NCI-H748 (cell line): ENCODE data around the gene ADAM23.

ENCODE experiments used
- DNase-seq: peaks from one replicate; lab custom pipeline; 2025; ENCODE audit not compliant: unreplicated experiment; lab: John Stamatoyannopoulos, UW

ADAM23 gene

DNA sequence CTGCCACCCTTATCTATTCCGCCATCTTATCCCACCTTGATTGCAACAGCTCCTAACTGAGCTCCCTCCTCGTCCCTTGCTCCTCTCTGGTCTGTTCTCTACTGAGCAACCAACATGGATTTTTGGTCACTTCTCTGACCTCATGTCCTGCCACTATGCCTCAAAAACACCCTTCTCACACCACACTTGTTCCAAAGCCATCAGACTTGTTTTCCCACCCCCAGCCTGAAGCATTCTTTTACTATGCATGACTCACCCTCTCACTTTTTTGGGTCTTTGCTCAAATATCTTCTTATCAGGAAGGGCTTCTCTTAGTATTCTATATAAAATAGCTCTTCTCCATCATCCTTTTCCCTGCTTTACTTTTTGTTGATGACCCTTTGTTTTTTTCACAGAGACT lies 196.3 kb downstream of the ADAM23 start:
- no peak for DNase-seq

- no peak for DNase-seq
Measured at GRCh38 chr2:206641226-206641625, 197.9 kb downstream of the ADAM23 start.

DNA sequence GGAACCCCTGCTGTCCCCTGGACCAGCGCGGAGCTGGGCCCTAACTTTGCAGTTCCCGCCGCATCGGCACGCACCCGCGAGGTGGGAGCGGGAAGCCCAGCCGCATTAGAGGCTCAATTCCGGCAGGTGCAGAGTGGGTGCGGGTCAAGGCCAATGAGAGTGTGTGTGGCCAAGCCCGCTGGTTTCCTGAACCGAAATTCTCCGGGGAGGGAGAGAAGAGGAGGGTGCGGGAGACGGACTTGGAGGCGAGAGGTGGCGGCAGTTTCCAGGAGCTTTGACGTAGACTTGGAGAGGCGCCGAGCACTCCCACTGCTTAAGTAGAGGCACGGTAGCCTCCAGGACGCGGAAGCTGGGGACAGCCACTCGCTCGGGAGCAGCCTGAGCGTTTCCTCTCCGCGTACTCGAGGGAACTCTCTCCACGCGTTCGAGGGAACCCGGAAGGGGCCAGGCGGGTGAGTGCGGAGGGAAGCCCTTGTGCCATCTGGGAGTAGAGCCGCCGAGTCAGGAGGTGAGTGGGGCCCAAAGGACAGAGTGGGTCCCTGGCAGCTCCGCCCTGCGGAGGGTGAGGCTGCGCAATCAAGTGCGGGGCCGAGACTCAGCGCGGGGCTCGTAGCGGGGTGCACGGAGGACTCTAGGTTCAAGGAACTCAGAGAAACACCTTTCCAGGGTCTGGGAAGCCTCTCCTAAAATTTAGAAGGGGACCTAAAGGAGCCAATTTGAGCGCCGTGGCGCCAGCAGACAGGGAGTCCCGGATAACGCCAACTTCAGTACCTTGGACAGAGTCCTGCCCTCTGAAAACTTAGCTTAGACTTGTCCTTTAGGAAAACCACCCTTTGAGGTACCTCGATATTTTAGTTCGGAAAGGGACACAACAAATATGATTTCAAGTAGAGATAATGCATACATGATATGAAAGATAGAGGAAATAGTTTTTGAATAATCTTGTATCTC lies 199.0 kb downstream of the ADAM23 start, which contains the start of gene FAM237A:
Gene FAM237A, plus strand, starts transcription at position 413 of the 951 bp plus-strand sequence. CDS start 1,750 bp downstream, outside the sequence.
- DNase-seq: no peak

GRCh38 chr2:206647985-206648384 lies 204.7 kb downstream of the ADAM23 start:
- DNase-seq: no peak

DNA sequence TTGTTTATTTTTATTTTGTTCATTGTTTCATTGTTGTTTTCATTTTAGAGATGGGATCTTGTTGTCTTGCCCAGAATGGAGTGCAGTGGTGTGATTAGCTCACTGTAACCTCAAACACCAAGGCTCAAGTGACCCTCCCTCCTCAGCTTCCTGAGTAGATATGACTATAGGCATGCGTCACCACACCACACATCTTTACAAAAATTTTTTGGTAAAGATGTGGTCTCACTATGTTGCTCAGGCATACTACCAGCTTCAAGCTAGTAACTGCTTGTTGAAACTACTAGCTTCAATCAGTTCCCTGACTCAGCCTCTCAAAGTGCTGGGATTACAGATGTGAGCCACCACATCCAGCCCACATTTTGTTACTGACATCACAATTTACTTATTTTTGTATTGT lies 213.8 kb downstream of the ADAM23 start:
- DNase-seq: no peak

DNA sequence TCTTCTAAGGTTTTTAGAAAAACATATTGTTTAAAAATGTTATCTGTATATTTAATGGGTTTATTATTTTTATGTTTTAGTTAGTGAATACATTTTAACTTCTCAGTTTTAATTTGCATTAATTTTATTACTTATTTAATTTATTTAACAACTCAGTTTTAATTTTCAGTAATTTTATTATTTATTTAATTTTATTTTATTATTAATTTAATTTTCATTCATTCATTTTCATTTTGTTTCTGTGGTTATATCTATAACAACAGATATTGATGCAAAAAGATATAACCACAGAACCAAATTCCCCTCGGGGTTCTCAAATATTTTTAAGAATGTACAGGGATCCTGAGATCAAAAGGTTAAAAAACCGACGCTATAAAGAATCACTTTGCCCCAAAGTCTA lies 221.9 kb downstream of the ADAM23 start:
- no peak for DNase-seq
